SK-N-SH treated with all-trans-retinoic acid at 6 μM for 48 hours (cell line): ENCODE data around the gene GPR27.

Experiments
- CREB5 ChIP-seq: fragments of 250-450 bp; sonication (Bioruptor Pico); IDR thresholded peaks from 2 replicates; pipeline ENCODE4 v1.5.1; 2020; ENCODE audit warnings: low read depth, mild to moderate bottlenecking, moderate library complexity
- ESRRG ChIP-seq: fragments of 250-450 bp; sonication (Bioruptor Pico); IDR thresholded peaks from 2 replicates; pipeline ENCODE4 v1.6.1; 2021; ENCODE audit warnings: mild to moderate bottlenecking
- ZFP3 ChIP-seq: fragments of 250-450 bp; sonication (Bioruptor Pico); IDR thresholded peaks from 2 replicates; pipeline ENCODE4 v1.5.0; 2020; ENCODE audit warnings: mild to moderate bottlenecking, moderate library complexity
- ZFP30 ChIP-seq: fragments of 450-650 bp; formaldehyde crosslinking; IDR thresholded peaks from 2 replicates; pipeline ENCODE4 v1.5.0; 2022; ENCODE audit warnings: mild to moderate bottlenecking, moderate library complexity

- TF ChIP-seq CREB5 (CRISPR knock-in tag) (no peak), ESRRG (CRISPR knock-in tag) (no peak), ZFP30 (CRISPR knock-in tag) (no peak), ZFP3 (CRISPR knock-in tag) (no peak)
Observed at GRCh38 chr3:71724171-71724453, 29.5 kb upstream of the GPR27 start.
